GM12892 (cell line): ENCODE data around the gene GPR6.

Experiments used
- POLR2A ChIP-seq: IDR thresholded peaks from 2 replicates; pipeline ENCODE4 v1.6.1; 2011; ENCODE audit warnings: low read depth, low read length, control low read depth
- POLR2AphosphoS5 ChIP-seq: IDR thresholded peaks from 2 replicates; pipeline ENCODE4 v1.6.1; 2011; ENCODE audit warnings: low read depth, low read length, control low read depth
- TAF1 ChIP-seq: IDR thresholded peaks from 2 replicates; pipeline ENCODE4 v1.6.1; 2011; ENCODE audit warnings: low read depth, mild to moderate bottlenecking, control low read depth, low read length, borderline replicate concordance

DNA sequence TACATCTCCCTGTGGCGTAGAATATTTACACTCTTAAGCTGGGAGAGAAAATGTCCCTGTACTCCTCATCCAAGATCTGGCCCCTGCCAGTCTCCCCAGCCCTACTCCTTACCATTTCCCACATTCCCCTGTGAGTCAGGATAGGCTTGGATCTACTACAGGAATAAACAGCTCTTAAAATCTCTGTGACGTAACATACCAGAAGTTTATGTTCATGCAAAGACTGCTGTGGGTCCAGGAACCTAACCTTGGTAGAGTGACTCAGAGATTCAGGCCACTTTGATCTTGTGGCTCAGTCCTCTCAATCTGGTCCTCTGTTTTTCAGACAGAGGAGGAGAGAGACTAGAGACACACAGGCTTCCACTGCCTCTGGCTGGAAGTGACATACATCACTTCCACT lies 38.5 kb upstream of the GPR6 start:
- TF ChIP-seq POLR2AphosphoS5 = no peak
- TF ChIP-seq POLR2A = no peak
- TF ChIP-seq TAF1 = no peak
